ENCODE measurements around the gene AURKAIP1.
"Not testable (repeated sequence)": the region's sequence is repeated elsewhere in the genome, so short reads cannot be mapped to it uniquely, and the experiment has no call there.

AURKAIP1 gene

DNA sequence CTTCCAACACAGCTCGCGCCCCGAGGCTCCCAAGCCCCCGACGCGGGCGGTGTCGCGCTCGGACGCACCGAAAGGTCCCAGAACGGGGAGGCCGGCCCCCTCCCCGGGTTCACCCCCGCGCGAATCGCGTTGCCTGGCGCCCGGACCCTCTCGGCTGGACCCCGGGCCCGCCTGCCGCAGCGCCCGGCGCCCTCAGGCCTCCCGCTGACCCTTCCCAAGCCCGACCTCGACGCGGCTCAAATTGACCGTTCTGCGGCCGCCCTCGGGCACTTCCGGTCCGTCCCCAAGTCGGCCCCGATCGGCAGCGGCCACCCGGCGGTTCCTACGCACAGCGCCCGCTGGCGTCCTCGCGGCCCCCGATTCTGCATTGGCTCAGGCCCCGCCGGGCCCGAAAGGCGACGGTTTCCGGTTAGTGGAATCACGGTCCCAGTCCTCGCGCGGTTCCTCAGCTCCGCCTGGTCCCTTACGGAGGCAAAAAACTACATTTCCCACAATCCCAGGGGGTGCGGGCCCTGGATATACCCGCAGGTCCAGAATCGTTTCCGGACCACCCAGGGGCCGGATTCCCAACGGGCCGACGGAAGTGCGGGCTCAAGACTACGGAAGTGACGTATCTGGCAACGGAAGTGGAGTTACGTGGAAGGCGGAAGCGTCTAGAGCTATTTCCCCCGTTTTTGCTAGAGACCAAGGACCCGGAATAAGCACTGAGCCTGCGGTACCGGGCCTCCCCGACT, at the start of gene AURKAIP1:
Gene AURKAIP1, minus strand, starts transcription at position 279 of the 734 bp plus-strand sequence. CDS start 451 bp downstream, outside the sequence.
- DNase-seq, result peak; percentile 96

DNA sequence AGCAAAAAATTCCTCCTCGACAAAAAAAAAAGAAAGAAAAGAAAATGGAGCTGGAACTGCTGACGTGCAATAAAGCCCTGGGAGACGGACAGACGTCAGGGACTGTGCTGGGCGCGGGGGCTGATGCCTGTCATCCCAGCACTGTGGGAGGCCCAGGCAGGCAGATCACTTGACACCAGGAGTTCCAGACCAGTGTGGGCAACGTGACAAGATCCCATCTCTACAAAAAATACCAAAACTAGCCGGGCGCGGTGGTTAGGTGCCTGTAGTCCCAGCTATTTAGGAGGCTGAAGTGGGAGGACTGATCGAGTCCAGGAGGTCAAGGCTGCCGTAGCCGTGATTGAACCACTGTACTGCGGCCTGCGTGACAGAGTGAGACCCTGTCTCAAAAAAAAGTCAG, 49.7 kb upstream of the AURKAIP1 start:
- DNase-seq, result no peak

GRCh38 chr1:1423245-1423597, 48.2 kb upstream of the AURKAIP1 start:
- DNase-seq, result no peak

DNA sequence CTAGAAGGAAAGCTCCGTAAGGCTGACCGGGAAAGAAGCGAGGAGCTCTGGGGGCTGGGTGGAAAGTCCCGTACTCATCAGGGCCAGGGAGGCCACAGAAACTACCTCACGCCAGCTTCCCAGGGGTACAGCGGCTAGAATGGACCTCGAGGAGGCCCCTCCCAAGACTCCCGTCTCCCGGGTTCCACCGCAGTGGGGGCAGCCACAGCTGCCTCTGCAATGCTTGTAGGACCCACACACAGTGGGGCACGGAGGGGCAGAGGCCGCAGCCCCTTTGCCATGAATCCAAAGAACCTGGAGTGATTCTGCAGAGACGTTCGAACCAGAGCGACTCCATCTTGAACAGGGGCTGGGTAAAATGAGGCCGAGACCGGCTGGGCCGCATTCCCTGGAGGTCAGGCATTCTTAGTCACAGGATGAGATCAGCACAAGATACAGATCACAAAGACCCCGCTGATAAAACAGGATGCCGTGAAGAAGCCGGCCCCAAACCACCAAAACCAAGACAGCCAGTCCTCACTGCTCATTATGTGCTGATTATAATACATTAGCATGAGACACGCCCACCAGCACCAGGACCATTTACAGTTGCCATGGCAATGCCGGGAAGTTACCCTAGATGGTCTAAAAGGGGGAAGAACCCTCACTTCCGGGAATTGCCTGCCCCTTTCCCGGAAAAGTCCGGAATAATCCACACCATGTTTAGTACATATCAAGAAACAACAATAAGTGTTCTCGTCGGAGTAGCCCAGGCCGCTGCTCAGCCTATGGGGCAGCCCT, 47.6 kb upstream of the AURKAIP1 start:
- DNase-seq, result no peak

- DNase-seq, result no peak
These were observed 47.0 kb upstream of the AURKAIP1 start for GRCh38 chr1:1421907-1422464.

GRCh38 chr1:1421147-1421906, 46.3 kb upstream of the AURKAIP1 start, which contains the start of gene ANKRD65:
ANKRD65 (minus strand) TSS chr1:1421276; CDS start chr1:1421005, 271 bp downstream.
- no peak for DNase-seq

GRCh38 chr1:1420654-1421141, 45.7 kb upstream of the AURKAIP1 start:
- DNase-seq, result no peak

GRCh38 chr1:1419813-1420653, 45.0 kb upstream of the AURKAIP1 start:
- DNase-seq, result no peak

DNA sequence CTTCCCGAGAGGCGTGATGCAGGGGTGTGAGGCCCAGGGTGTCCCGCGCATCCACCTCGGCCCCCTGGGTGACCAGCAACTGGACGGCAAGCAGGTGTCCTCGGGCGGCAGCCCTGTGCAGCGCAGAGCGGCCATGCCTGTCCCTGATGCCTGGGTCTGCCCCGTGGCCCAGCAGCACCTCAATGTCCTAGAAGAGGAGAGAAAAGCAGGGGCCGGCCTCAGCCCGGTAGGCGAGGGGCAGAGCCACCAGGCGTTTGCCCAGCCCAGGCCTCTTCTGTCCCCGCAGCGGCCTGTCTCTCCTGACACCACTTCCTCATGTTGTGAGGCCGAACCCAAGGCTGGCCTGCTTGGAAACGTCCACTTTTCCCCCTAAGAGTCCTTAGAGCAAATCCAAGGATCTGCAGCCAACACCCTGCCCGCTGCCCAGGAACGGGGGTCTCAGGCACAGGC, 44.4 kb upstream of the AURKAIP1 start:
- DNase-seq, result no peak

- no peak for DNase-seq
These were observed 43.7 kb upstream of the AURKAIP1 start for GRCh38 chr1:1418464-1419362.

DNA sequence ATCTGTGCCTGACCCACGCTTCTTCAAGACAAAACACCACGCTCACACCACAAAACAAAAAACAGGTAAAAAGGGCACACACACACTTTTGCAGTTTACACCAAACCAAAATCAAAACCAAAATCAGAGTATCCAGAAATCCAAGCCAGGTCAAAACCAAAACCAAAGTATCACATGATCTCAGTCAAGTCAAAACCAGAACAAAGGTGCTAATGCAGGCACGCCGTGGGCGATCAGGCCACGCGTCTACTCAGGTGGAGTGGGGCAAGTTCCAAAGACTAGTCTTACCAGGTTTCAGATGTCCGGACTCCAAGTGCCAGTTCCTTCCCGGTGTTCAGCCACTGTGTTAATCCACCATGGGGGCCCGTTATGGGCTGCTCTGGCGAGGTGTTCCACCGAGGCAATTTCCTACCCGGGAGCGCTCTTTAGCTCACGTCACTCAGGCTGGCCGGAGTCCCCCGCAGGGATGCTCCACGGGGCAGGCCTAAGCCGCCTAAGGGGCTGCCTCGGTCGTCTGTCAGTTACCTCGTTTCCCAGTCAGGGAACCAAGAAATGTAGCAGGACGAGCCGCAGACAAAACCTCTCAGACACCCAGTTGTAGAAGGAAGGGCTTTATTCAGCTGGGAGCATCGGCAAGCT, 42.9 kb upstream of the AURKAIP1 start:
- not testable (repeated sequence) for DNase-seq

- not testable (repeated sequence) for DNase-seq
These were observed 42.4 kb upstream of the AURKAIP1 start for GRCh38 chr1:1417396-1417795.

DNA sequence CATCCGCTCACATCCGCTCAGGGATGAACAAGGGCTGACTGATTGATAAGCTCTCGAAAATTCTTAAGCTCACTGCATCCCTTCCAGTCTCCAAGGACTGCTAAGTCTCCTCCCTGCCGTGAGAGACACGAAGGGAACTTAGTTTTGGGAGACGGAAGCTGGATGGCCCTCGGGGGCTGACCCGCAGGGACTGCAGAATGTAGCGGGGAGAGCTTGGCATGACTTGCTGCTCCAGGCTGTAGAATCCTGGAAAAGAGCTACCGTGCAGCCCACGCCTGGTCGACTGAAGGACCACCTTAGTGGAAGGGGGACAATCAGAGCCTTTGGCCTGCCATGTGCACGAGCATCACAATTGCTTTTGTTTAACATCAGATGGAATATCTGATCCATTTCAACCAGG, 40.7 kb upstream of the AURKAIP1 start:
- no peak for DNase-seq

- DNase-seq, result not testable (repeated sequence)
These were observed 37.4 kb upstream of the AURKAIP1 start for GRCh38 chr1:1412311-1412902.

DNA sequence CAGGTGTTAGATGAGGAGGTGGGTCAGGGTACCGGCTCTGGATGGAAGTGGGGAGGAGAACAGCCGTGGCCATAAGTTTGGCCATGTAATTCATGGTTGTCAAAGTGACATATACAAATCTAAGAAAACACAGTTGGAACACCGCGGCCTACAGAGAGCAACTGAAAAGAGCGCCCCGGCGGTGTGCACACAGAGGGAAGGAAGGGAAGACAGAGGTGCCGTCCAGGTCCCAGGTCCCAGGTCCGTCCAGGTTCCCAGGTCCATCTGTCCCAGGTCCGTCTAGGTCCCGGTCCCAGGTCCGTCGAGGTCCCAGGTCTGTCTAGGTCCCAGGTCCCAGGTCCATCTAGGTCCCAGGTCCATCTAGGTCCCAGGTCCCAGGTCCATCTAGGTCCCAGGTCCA, 36.6 kb upstream of the AURKAIP1 start:
- DNase-seq, result no peak

DNA sequence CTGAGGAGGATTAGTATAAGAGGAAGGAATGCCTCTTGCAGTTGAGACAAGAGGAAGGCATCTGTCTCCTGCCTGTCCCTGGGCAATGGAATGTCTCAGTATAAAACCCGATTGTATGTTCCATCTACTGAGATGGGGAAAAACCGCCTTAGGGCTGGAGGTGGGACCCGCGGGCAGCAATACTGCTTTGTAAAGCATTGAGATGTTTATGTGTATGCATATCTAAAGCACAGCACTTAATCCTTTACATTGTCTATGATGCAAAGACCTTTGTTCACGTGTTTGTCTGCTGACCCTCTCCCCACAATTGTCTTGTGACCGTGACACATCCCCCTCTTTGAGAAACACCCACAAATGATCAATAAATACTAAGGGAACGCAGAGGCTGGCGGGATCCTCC, 35.2 kb upstream of the AURKAIP1 start:
- not testable (repeated sequence) for DNase-seq

- DNase-seq, result peak; percentile 52
These were observed 32.8 kb upstream of the AURKAIP1 start for GRCh38 chr1:1407636-1408318.

GRCh38 chr1:1406821-1407635, 32.0 kb upstream of the AURKAIP1 start, which contains the start of gene MRPL20:
MRPL20 (minus strand) TSS chr1:1407293; CDS start chr1:1407217, 76 bp downstream.
- peak; percentile 97 for DNase-seq

Measured in stimulated activated CD8-positive, alpha-beta memory T cell treated with anti-CD3 and anti-CD28 coated beads, Interleukin-4, amount 100 ng/mL, for 48 hours (primary cell).